Gastroesophageal sphincter (tissue), 3 donors: Measurements from ENCODE around the gene SGIP1.
"Not testable (repeated sequence)": the region's sequence is repeated elsewhere in the genome, so short reads cannot be mapped to it uniquely, and the experiment has no call there.

Experiments
- POLR2A ChIP-seq, 2 donors: fragments of 450-650 bp; IDR thresholded peaks; one replicate each; pipeline ENCODE4 v1.6.1; 2017; ENCODE audit warnings: antibody characterized with exemption in 2 of 2, mild to moderate bottlenecking in 2 of 2, moderate library complexity in 1 of 2
- POLR2AphosphoS5 ChIP-seq: sonication (generic); formaldehyde crosslinking; IDR thresholded peaks from one replicate; pipeline ENCODE4 v1.6.1; 2017; ENCODE audit warnings: antibody characterized with exemption
- TF ChIP-seq, protein P1 (sequence below), 4 experiments: fragments of 200-600 bp in 2 of 4; fragments of 450-650 bp in 2 of 4; sonication (generic) in 1 of 4; IDR thresholded peaks; one replicate each; pipeline ENCODE4 v1.5.1; 2017 to 2019; ENCODE audit warnings: antibody characterized with exemption in 4 of 4, mild to moderate bottlenecking in 2 of 4, moderate library complexity in 2 of 4

DNA sequence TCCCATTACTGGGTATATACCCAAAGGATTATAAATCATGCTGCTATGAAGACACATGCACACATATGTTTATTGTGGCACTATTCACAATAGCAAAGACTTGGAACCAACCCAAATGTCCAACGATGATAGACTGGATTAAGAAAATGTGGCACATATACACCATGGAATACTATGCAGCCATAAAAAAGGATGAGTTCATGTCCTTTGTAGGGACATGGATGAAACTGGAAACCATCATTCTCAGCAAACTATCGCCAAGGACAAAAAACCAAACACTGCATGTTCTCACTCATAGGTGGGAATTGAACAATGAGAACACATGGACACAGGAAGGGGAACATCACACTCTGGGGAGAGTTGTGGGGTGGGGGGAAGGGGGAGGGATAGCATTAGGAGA is 251.8 kb downstream of the SGIP1 start:
- not testable (repeated sequence) for TF ChIP-seq POLR2AphosphoS5; POLR2A (IDR thresholded peaks at IDR 0.05)
- TF ChIP-seq, protein P1, sequence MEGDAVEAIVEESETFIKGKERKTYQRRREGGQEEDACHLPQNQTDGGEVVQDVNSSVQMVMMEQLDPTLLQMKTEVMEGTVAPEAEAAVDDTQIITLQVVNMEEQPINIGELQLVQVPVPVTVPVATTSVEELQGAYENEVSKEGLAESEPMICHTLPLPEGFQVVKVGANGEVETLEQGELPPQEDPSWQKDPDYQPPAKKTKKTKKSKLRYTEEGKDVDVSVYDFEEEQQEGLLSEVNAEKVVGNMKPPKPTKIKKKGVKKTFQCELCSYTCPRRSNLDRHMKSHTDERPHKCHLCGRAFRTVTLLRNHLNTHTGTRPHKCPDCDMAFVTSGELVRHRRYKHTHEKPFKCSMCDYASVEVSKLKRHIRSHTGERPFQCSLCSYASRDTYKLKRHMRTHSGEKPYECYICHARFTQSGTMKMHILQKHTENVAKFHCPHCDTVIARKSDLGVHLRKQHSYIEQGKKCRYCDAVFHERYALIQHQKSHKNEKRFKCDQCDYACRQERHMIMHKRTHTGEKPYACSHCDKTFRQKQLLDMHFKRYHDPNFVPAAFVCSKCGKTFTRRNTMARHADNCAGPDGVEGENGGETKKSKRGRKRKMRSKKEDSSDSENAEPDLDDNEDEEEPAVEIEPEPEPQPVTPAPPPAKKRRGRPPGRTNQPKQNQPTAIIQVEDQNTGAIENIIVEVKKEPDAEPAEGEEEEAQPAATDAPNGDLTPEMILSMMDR (IDR thresholded peaks at IDR 0.05): not testable (repeated sequence)
